GM21576 (cell line): Measurements from ENCODE around the gene JUND.

Experiments
- ATAC-seq: cut with Tn5 transposase; IDR thresholded peaks from one replicate; pipeline ENCODE4 v1.9.1; 2021; ENCODE audit warnings: mild to moderate bottlenecking, moderate library complexity; ENCODE audit not compliant: unreplicated experiment

Gene JUND

DNA sequence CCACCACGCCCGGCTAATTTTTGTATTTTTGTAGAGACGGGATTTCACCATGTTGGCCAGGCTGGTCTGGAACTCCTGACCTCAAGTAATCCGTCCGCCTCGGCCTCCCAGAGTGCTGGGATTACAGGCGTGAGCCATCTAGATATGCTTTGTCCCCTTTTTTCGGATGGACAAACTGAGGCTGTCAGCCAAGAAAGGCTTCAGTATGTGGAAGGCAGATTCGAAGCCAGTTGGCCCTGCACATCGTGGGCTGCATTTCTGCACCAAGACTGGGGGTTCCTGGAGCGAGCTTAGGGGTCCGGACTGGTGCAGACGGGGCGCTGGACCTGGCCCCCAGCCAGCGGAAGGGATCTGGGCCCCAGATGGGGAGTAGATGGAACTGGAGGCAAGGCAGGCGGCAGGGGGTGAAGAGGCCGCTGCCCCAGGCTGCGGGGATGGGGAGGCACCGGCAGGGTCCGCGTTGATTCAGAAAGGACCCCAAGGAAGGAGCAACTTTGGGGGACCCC is 9.7 kb upstream of the JUND start:
- ATAC-seq: peak; percentile 7

- no peak for ATAC-seq
Observed at GRCh38 chr19:18290302-18291018, 9.0 kb upstream of the JUND start.

GRCh38 chr19:18289471-18290301 is 8.3 kb upstream of the JUND start:
- ATAC-seq: no peak

DNA sequence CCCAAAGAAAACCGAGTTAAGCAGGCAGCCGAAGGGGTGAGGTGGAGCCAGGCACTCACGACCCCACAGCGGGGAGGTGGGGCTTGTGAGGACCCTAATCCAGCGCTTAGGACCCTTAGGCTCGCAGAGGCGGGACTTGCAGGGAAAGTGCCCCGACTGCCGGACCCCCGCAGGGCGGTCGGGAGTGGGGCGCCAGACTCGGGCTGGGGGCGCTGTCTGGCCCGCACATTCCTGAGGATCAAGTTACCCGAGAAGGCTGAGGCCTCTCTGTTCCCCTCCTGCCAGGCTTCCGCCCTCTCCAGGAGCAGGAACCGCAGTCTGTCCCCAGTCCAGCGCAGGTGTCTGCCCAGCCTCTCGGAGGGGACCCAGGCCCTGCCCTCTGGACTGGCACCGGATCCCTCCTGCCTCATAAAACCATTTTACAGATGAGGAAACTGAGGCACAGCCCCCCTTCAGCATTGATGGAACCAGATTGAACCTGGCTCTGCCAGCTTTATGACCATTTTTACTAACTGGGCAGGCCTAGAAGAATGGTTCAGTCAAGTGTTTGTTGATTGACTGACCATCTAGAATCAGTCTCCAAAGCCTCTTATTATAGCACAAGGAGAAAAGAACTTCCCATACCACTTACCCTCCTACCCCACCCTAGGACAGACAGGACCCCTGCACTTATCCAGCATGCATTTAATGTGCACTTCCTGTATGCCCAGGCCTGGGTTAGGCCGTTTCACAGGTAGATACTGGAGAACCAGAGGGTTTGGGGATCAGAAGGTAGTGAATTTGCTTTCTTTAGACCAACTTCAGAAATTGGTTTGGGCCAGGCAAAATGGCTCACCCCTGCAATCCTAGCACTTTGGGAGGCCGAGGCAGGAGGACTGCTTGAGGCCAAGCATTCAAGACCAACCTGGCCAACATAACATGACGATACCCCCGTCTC is 6.7 kb upstream of the JUND start:
- no peak for ATAC-seq

DNA sequence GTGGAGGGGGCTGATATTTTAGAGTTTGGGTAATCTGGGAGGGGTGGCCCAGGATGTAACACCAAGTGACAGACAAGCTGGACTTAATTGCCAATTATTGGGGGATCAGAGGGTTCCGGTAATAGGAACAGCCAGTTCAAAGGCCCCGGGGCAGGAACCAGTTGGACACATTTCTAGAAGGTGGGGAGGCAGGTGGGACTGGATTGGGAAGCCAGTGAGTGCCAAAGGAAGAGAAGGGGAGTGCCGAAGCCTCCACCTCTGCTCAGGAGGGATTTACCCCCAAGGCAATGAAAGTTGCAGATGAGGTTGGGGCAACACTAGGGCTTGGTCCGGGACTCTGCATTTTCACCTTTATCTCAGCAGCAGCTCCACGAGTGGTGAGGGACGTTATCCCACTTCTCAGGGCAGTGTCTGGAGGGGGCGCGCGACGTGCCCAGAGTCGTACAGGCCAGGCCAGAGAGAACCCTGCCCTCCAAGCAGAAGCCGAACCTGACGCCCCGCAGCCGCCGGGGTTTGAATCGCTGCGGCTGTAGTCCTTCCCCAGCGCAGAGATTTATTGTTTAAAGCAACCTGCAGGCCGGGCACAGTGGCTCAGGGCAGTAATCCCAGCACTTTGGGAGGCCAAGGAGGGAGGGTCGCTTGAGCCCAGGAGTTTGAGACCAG is 5.7 kb upstream of the JUND start:
- no peak for ATAC-seq

DNA sequence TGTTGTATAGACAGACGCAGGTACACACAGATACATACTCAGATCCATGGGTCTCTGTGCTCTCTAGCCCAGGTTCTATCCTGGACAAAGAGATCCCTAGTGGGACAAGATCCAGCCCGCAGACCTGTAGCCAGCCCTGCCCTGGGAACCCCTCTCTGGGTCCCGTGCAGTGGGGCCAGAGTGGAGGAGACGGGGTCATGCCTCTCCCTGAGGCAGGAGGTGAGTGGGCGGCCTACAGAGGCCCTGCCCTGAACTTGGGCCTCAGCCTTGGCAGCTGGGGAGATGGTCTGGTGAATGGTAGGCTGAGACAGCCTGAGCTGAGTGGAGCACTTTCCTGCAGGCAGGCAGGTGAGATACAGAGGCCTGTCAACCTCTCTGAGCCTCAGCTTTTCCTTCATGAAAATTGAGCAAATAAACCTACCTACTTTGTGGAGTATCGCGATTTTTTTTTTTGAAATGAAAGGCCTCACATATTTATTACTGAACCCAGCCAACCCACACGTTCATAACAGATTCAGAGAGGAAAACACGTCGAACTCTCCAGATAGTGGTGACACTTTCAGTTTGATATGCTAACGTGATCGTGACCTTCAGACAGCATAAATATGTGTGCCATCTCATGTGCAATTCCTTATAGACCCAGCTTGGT is 3.4 kb upstream of the JUND start:
- no peak for ATAC-seq

DNA sequence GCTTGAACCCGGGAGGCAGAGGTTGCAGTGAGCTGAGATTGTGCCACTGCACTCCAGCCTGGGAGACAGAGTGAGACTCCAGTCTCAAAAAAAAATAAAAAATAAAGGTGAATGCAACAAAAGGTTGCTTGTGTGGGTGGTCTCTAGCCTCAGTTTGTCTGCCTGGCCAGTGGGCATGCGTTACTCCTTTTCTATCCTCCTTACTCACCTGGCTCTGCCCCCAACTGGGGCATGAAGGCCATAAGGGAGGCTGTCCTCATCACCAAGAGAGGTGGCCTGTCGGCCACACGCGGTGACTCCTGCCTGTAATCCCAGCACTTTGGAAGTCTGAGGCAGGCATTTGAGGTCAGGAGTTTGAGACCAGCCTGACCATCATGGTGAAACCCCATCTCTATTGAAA is 1.9 kb upstream of the JUND start:
- no peak for ATAC-seq

- no peak for ATAC-seq
Observed at GRCh38 chr19:18282788-18283141, 1.3 kb upstream of the JUND start.

DNA sequence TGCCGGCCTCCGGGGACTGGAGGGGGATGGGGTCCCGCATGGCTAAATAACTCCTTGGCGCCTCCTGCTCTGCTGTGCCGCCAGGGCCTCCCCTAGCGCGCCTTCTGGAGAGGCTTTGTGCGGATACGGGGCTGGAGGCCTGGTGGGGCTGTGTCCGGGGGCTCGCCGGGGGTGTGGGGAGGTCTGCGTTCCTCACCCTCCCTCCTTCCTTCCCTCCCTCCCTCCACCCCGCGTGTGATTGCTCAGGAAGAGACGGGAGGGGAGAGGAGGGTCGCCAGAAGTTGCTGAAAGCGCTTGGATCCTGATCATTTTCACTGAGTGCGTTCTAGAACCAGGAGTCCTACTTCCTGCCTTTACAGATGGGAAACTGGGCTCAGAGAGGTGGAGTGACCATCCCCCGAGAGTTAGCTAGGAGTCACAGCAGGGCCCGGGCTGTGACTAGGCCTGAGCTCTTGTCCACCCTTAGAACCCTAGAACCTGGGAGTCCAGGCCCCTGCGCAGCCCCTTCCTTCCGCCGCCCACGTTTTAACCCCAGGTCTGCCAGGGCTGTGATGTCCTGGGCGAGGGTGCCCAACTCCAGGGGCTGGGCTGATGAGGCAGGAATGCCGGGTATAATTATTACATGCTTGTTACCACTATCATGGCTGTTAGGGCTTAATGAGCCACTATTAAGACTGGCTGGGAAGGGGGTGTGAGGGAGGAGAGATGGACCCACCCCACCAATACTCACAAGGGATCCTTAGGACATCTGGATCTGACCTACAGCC is 782 bp upstream of the JUND start:
- ATAC-seq: no peak

DNA sequence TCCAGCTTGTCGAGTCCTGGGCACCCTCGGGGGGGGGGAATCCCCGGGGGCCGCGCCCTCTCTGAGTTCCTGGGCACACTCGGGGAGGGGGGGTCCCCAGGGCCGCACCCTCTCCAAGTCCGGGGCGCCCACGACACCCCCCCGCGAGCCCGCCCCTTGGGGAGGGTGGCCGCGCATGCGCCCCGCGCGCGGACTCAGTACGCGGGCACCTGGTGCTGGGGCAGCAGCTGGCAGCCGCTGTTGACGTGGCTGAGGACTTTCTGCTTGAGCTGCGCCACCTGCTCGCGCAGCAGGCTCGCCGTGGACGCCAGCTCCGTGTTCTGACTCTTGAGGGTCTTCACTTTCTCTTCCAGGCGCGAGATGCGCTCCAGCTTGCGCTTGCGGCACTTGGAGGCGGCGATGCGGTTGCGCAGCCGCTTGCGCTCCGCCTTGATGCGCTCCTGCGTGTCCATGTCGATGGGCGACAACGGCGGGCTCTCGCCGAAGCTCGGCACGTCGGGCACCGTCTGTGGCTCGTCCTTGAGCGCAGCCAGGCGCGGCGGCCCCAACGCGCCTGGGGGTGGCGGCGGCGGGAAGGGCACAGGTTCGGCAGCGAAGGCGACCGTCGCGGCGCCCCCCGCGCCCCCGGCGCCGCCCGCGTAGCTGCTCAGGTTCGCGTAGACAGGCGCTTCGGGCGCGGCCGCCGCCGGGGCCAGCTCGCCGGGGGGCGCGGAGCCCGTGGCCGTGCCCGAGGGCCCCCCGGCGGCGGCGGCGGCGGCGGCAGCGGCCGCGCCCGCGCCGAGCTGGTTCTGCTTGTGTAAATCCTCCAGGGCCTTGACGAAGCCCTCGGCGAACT is 958 bp downstream of the JUND start:
- ATAC-seq: no peak

DNA sequence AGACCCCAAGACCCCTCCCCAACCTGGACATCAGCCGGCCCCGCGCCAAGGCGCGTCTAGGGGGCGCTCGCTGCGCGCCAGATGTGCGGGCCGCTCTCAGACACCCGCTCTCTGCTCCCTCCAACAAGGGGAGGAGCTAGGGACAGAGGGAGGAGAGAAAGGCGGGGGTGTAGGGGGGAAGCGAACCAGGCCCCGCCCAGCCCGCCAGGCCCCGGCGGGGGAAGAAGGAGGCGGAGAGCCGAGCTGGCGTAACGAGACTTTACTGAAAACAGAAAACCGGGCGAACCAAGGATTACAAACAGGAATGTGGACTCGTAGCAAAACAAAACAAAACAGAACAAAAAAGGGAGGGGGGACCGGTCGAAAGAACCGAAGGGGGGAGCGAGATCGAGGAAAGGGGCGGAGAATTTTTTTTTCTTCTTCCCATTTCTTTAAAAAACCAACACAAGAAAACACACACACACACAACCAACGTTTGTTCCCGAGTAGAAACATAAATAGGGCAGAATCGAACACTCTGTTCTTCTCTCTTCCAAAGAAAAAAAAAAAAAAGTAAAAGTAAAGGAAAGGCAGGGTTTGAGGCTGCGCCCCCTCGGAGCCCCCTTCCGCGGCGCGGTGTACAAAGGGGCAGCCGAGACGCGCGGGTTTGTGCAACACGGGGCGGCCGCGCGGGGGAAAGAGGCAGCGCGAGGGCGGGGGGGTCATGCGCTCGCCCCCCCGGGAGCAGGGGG is 1.7 kb downstream of the JUND start:
- ATAC-seq: peak; percentile 19

DNA sequence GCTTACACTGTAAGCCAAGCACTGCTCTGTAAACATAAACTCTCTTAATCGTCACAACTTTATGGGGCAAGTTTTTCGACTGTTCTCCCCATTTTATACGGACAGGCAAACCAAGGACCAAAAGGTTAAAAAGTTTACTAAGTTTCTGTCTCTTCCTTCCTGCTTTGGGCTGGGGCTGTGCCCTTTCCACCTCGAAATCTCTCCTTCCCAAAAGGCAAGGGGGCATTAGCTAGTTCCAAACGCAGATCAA is 2.2 kb downstream of the JUND start:
- ATAC-seq: no peak

GRCh38 chr19:18278521-18279265 is 2.7 kb downstream of the JUND start:
- no peak for ATAC-seq

DNA sequence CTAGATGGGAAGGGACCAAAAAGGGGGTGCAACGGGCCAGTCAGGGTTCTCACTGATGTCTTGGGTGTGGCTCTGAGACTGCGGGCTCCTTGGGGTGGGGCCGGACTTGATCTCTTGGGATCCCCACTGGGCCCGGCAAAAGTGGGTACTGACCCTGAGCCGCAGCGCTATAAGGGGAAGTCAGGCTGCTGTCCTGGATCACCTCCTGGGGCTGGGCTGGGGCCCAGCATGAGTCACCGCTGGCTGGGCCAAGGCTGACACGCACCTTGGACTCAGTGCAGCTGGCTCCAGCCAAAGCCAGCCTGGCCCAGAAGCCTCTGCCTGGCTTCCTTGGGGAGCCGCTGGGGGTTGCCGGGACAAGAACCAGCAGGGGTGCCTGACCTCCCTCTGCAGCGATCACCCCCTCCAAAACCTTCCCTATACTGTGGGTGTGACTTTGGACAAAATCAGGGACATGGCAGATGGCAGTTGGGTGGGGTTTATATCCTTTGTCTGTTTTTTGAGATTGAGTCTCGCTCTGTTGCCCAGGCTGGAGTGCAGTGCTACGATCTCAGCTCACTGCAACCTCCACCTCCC is 6.6 kb downstream of the JUND start:
- no peak for ATAC-seq

- ATAC-seq: no peak
Observed at GRCh38 chr19:18274219-18274780, 7.1 kb downstream of the JUND start, which contains the start of gene IQCN. Gene IQCN, minus strand, starts transcription at chr19:18274452. Its CDS starts 4,974 bp downstream, at chr19:18269478.

GRCh38 chr19:18273561-18274218 is 7.7 kb downstream of the JUND start:
- no peak for ATAC-seq
